ENCODE results near the gene MICAL1. TPM values are rescaled to one million over a fixed set of nuclear protein-coding genes. Genes with fewer than 3 reads are reported as not detected.

MICAL1 gene
- total and polyA plus RNA-seq, 10 donors: 51.5 to 169 (median 83.2) TPM

- no peak for DNase-seq
- Histone ChIP-seq H3K9me3 (peaks cover 0 to 7% (median 2%) of the 10 kb centered on the region in 8 donors), H3K27ac (peak overlapping the region in 7 of 8 donors; percentile 14 to 100 (median 95)), H3K36me3 (peaks cover 0 to 34% (median 9%) of the 10 kb centered on the region in 6 donors), H3K4me3 (peak overlapping the region in 6 of 8 donors; percentile 73 to 92 (median 76)), H3K4me1 (peaks cover 17 to 86% (median 68%) of the 10 kb centered on the region in 6 donors), H3K27me3 (replicated peaks in 1 of 7) (no peaks in the 10 kb centered on the region)
- intact Hi-C loops (cut with DNase I; ENCODE audit: low total_unique reads): no loop called here
- TF ChIP-seq POLR2AphosphoS5 (IDR thresholded peaks at IDR 0.05) (no peak), CTCF (IDR thresholded peaks at IDR 0.05 in 8 of 11, conservative IDR thresholded peaks at IDR 0.05 in 3 of 11) (no peak), POLR2A (IDR thresholded peaks at IDR 0.05) (no peak)
- WGBS, 5 donors: 65 to 76% (median 70%) methylated on average over 16 of the region's 16 CpGs
These were observed 1.4 kb upstream of the MICAL1 start for GRCh38 chr6:109456710-109457561.

- H3K27ac ChIP-seq: peak overlapping the region; percentile 87 to 100 (median 95)
- 15 to 25% (median 19%) methylated on average over 29 to 38 of the region's 38 CpGs for WGBS, 5 donors
- DNase-seq: no peak
- TF ChIP-seq POLR2A (IDR thresholded peaks at IDR 0.05) (no peak), CTCF (IDR thresholded peaks at IDR 0.05 in 8 of 11, conservative IDR thresholded peaks at IDR 0.05 in 3 of 11) (peak in 2 of 11 experiments; percentile 2 to 7)
- intact Hi-C loops (cut with DNase I; ENCODE audit: low total_unique reads): no loop called here
- peak overlapping the region; percentile 54 to 92 (median 76) for H3K4me3 ChIP-seq
- H3K27me3 ChIP-seq (replicated peaks in 1 of 7): no peaks in the 10 kb centered on the region
- peaks cover 0 to 3% (median 1%) of the 10 kb centered on the region in 8 donors for H3K9me3 ChIP-seq
- peaks cover 17 to 94% (median 71%) of the 10 kb centered on the region in 6 donors for H3K4me1 ChIP-seq
- peaks cover 0 to 34% (median 7%) of the 10 kb centered on the region in 6 donors for H3K36me3 ChIP-seq
These were observed 575 bp upstream of the MICAL1 start for GRCh38 chr6:109456111-109456583.

- Histone ChIP-seq H3K27me3 (replicated peaks in 1 of 7) (peaks cover 0 to 3% (median 0%) of the 10 kb centered on the region in 7 donors), H3K4me3 (peak overlapping the region; percentile 54 to 92 (median 76)), H3K9me3 (no peaks in the 10 kb centered on the region), H3K36me3 (peaks cover 0 to 43% (median 7%) of the 10 kb centered on the region in 6 donors), H3K4me1 (peaks cover 23 to 97% (median 76%) of the 10 kb centered on the region in 6 donors), H3K27ac (peak overlapping the region; percentile 87 to 100 (median 95))
- intact Hi-C loops (cut with DNase I; ENCODE audit: low total_unique reads): no loop called here
- peak; percentile 94 for DNase-seq
- WGBS, 5 donors: 2 to 7% (median 5%) methylated on average over 38 to 48 of the region's 48 CpGs
- TF ChIP-seq POLR2AphosphoS5 (IDR thresholded peaks at IDR 0.05) (peak; percentile 56 to 96 (median 83)), CTCF (IDR thresholded peaks at IDR 0.05 in 8 of 11, conservative IDR thresholded peaks at IDR 0.05 in 3 of 11) (peak in 6 of 11 experiments; percentile 4 to 55 (median 32)), POLR2A (IDR thresholded peaks at IDR 0.05) (peak in 2 of 3 donors; percentile 28 to 39)
These were observed 806 bp downstream of the MICAL1 start for GRCh38 chr6:109454496-109455436.

All from spleen (tissue), 11 donors.